GM12878 (cell line): ENCODE measurements around the gene MCCD1. TPM values are rescaled to one million over a fixed set of nuclear protein-coding genes. Genes with fewer than 3 reads are reported as not detected.

Experiments used
- BCL11A ChIP-seq: IDR thresholded peaks from 2 replicates; pipeline ENCODE4 v1.6.1; 2011; ENCODE audit warnings: low read depth, low read length
- CBX3 ChIP-seq: fragments of 200-600 bp; sonication (generic); IDR thresholded peaks from 2 replicates; pipeline ENCODE4 v1.6.1; 2016; ENCODE audit warnings: low read depth, borderline replicate concordance
- CBX5 ChIP-seq: sonication (generic); IDR thresholded peaks from 2 replicates; pipeline ENCODE4 v1.6.1; 2016; ENCODE audit warnings: low read depth, moderate library complexity, mild to moderate bottlenecking, inconsistent platforms
- CREB1 ChIP-seq: IDR thresholded peaks from 2 replicates; pipeline ENCODE4 v1.6.1; 2012; ENCODE audit warnings: low read depth, mild to moderate bottlenecking, inconsistent platforms
- EED ChIP-seq: sonication (generic); IDR thresholded peaks from 2 replicates; pipeline ENCODE4 v1.6.1; 2016; ENCODE audit warnings: antibody characterized with exemption, low read depth
- HDAC6 ChIP-seq: fragments of 200-600 bp; sonication (generic); IDR thresholded peaks from one replicate; pipeline ENCODE4 v1.8.0; 2017; ENCODE audit warnings: antibody characterized with exemption; ENCODE audit not compliant: unreplicated experiment
- KAT2A ChIP-seq: conservative IDR thresholded peaks from 2 replicates; pipeline ENCODE4 v1.6.1; 2011; ENCODE audit warnings: low read depth, low read length; ENCODE audit not compliant: control insufficient read depth
- MTA3 ChIP-seq: IDR thresholded peaks from 2 replicates; pipeline ENCODE4 v1.6.1; 2012; ENCODE audit warnings: low read length, inconsistent platforms, borderline replicate concordance
- NR2F1 ChIP-seq: fragments of 450-650 bp; conservative IDR thresholded peaks from 2 replicates; pipeline ENCODE4 v1.6.1; 2017; ENCODE audit warnings: mild to moderate bottlenecking
- RAD51 ChIP-seq: fragments of 450-650 bp; IDR thresholded peaks from 2 replicates; pipeline ENCODE4 v1.6.1; 2016; ENCODE audit warnings: moderate library complexity, mild to moderate bottlenecking, inconsistent platforms
- SUZ12 ChIP-seq: fragments of 200-600 bp; sonication (generic); IDR thresholded peaks from one replicate; pipeline ENCODE4 v1.6.1; 2018; ENCODE audit warnings: antibody characterized with exemption, mild to moderate bottlenecking; ENCODE audit not compliant: unreplicated experiment
- TCF3 ChIP-seq: IDR thresholded peaks from 2 replicates; pipeline ENCODE4 v1.6.1; 2012; ENCODE audit warnings: low read depth, mild to moderate bottlenecking, low read length, borderline replicate concordance; ENCODE audit not compliant: insufficient read depth
- USF1 ChIP-seq: IDR thresholded peaks from 2 replicates; pipeline ENCODE4 v1.6.1; 2011; ENCODE audit warnings: borderline replicate concordance, low read depth, mild to moderate bottlenecking, moderate library complexity, mixed read lengths, low read length; ENCODE audit not compliant: insufficient read depth; ENCODE audit errors: extremely low read length
- WRNIP1 ChIP-seq: IDR thresholded peaks from 2 replicates; pipeline ENCODE4 v1.6.1; 2011; ENCODE audit warnings: low read depth, low read length, improper control_type of control experiment, borderline replicate concordance
- YBX1 ChIP-seq: fragments of 450-650 bp; IDR thresholded peaks from 2 replicates; pipeline ENCODE4 v1.6.1; 2016; ENCODE audit warnings: antibody characterized with exemption
- ZNF622 ChIP-seq: fragments of 450-650 bp; IDR thresholded peaks from 2 replicates; pipeline ENCODE4 v1.6.1; 2017; ENCODE audit warnings: mild to moderate bottlenecking, inconsistent platforms
- ZZZ3 ChIP-seq: IDR thresholded peaks from 2 replicates; pipeline ENCODE4 v1.6.1; 2011; ENCODE audit warnings: low read depth; ENCODE audit not compliant: control insufficient read depth, insufficient read length
- polyA plus RNA-seq, 11 experiments: library from polyadenylated mRNA; depleted of rRNA in 4 of 11; unstranded in 6 of 11; stranded (reverse) in 5 of 11; fragments of >200 nt; fragmentation: Nextera tagmentation in 4 of 11; fragmentation: Illumina TruSeq in 1 of 11; extraction: Ambion mirVana in 4 of 11; extraction: Trizol in 1 of 11; gene quantifications; 1 replicate in 1 of 11; 2 replicates in 10 of 11; pipeline versions ENCODE4 v1.2.1 to v1.2.3, GENCODE V29; 2011 to 2016; ENCODE audit warnings: inconsistent platforms in 2 of 11, missing spikeins in 2 of 11, low read depth in 1 of 11
- total RNA-seq, 4 experiments: library from RNA; depleted of rRNA in 3 of 4; stranded (reverse); fragments of >200 nt in 3 of 4; fragmentation: Illumina TruSeq in 1 of 4; extraction: Trizol in 1 of 4; gene quantifications; 2 replicates each; pipeline versions ENCODE4 v1.2.1 to v1.2.3, GENCODE V29; 2013 to 2021
- TF ChIP-seq, protein P1 (sequence below): fragments of 450-650 bp; formaldehyde crosslinking; IDR thresholded peaks from 2 replicates; pipeline ENCODE4 v1.5.0; 2022; ENCODE audit warnings: mild to moderate bottlenecking, missing genetic modification characterization
- TF ChIP-seq, protein P2 (sequence below): fragments of 450-650 bp; IDR thresholded peaks from 2 replicates; pipeline ENCODE4 v1.6.1; 2016; ENCODE audit warnings: mild to moderate bottlenecking
- TF ChIP-seq, protein P3 (sequence below): IDR thresholded peaks from 2 replicates; pipeline ENCODE4 v1.6.1; 2011; ENCODE audit warnings: low read depth, low read length, improper control_type of control experiment, borderline replicate concordance
- TF ChIP-seq, protein P4 (sequence below): fragments of 450-650 bp; IDR thresholded peaks from 2 replicates; pipeline ENCODE4 v1.6.1; 2017; ENCODE audit warnings: antibody characterized with exemption, mild to moderate bottlenecking, moderate library complexity

Gene MCCD1
- total and polyA plus RNA-seq, 10 of the 15 experiments (the other 5 are each of a cell fraction or from before 2014, with no cell fraction given), result not detected

DNA sequence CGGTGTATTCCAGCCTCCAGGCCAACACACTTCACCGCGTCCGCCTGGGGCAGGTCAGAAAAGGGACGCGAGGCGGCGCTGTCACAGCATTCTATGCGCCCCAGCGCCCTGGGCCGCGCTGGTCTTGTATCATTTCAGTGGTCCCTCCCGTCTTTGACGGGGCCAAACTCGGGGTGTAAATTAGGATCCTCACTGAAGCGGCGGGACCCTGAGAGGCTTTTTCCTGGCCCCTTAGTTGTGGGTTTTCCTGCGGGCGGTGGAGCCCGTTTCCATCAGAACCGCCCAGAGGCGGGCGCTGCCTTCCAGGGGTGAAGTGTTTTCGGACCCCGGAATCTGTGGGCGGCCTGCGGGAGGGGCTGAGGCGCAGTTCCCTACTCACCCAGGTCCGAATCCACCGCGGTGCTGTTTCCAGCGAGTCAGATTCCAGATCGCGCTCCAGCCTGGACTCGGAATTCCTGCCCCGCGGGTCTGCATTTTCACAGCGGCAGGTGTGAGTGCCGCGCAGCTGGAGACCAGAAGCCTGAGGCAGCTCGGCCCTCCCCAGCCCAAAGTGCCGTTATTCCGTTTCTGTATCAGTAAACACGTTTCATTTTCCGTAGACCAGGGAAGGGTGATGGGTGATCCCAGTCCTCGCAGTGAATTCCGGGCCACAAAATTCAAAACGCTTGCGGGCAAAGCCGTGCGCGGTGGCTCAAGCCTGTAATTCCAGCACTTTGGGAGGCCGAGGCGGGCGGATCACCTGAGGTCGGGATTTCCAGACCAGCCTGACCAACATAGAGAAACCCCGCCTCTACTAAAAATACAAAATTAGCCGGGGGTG, 34.7 kb upstream of the MCCD1 start (continued):
- TF ChIP-seq SUZ12 (no peak), CREB1 (no peak), KAT2A (no peak), CBX5 (no peak), HDAC6 (no peak), ZZZ3 (no peak), RAD51 (no peak), USF1 (no peak), CBX3 (no peak), TCF3 (no peak), EED (0 out of 2 replicates have a peak, but pooled peaks have one; percentile 25), WRNIP1 (no peak), NR2F1 (no peak), YBX1 (no peak), BCL11A (no peak), ZNF622 (no peak), MTA3 (no peak)
- TF ChIP-seq, protein P1, sequence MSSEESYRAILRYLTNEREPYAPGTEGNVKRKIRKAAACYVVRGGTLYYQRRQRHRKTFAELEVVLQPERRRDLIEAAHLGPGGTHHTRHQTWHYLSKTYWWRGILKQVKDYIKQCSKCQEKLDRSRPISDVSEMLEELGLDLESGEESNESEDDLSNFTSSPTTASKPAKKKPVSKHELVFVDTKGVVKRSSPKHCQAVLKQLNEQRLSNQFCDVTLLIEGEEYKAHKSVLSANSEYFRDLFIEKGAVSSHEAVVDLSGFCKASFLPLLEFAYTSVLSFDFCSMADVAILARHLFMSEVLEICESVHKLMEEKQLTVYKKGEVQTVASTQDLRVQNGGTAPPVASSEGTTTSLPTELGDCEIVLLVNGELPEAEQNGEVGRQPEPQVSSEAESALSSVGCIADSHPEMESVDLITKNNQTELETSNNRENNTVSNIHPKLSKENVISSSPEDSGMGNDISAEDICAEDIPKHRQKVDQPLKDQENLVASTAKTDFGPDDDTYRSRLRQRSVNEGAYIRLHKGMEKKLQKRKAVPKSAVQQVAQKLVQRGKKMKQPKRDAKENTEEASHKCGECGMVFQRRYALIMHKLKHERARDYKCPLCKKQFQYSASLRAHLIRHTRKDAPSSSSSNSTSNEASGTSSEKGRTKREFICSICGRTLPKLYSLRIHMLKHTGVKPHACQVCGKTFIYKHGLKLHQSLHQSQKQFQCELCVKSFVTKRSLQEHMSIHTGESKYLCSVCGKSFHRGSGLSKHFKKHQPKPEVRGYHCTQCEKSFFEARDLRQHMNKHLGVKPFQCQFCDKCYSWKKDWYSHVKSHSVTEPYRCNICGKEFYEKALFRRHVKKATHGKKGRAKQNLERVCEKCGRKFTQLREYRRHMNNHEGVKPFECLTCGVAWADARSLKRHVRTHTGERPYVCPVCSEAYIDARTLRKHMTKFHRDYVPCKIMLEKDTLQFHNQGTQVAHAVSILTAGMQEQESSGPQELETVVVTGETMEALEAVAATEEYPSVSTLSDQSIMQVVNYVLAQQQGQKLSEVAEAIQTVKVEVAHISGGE (CRISPR knock-in tag), result no peak
- TF ChIP-seq, protein P2, sequence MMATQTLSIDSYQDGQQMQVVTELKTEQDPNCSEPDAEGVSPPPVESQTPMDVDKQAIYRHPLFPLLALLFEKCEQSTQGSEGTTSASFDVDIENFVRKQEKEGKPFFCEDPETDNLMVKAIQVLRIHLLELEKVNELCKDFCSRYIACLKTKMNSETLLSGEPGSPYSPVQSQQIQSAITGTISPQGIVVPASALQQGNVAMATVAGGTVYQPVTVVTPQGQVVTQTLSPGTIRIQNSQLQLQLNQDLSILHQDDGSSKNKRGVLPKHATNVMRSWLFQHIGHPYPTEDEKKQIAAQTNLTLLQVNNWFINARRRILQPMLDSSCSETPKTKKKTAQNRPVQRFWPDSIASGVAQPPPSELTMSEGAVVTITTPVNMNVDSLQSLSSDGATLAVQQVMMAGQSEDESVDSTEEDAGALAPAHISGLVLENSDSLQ, result no peak
- TF ChIP-seq, protein P3, sequence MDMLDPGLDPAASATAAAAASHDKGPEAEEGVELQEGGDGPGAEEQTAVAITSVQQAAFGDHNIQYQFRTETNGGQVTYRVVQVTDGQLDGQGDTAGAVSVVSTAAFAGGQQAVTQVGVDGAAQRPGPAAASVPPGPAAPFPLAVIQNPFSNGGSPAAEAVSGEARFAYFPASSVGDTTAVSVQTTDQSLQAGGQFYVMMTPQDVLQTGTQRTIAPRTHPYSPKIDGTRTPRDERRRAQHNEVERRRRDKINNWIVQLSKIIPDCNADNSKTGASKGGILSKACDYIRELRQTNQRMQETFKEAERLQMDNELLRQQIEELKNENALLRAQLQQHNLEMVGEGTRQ, result no peak
- TF ChIP-seq, protein P4, sequence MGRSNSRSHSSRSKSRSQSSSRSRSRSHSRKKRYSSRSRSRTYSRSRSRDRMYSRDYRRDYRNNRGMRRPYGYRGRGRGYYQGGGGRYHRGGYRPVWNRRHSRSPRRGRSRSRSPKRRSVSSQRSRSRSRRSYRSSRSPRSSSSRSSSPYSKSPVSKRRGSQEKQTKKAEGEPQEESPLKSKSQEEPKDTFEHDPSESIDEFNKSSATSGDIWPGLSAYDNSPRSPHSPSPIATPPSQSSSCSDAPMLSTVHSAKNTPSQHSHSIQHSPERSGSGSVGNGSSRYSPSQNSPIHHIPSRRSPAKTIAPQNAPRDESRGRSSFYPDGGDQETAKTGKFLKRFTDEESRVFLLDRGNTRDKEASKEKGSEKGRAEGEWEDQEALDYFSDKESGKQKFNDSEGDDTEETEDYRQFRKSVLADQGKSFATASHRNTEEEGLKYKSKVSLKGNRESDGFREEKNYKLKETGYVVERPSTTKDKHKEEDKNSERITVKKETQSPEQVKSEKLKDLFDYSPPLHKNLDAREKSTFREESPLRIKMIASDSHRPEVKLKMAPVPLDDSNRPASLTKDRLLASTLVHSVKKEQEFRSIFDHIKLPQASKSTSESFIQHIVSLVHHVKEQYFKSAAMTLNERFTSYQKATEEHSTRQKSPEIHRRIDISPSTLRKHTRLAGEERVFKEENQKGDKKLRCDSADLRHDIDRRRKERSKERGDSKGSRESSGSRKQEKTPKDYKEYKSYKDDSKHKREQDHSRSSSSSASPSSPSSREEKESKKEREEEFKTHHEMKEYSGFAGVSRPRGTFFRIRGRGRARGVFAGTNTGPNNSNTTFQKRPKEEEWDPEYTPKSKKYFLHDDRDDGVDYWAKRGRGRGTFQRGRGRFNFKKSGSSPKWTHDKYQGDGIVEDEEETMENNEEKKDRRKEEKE, result no peak
